ENCODE data around the gene STAT3. TPM values are rescaled to one million over a fixed set of nuclear protein-coding genes. Genes with fewer than 3 reads are reported as not detected.

The STAT3 gene
- total RNA-seq, 1 donor from 2014 or later = 131 TPM

- no peak for DNase-seq
These were observed 93.5 kb downstream of the STAT3 start for GRCh38 chr17:42294469-42295398.

DNA sequence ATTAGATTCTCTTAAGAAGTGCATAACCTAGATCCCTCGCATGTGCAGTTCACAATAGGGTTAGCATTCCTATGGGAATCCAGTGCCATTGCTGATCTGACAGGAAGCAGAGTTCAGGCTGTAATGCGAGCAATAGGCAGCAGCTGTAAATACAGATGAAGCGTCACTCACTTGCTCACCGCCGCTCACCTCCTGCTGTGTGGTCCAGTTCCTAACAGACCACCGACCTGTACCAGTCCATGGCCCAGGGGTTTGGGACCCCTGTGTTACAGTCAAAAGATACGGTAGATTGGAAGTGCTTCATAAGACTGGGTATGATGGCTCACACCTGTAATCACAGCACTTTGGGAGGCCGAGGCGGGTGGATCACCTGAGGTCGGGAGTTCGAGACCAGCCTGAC is 97.1 kb downstream of the STAT3 start:
- peak; percentile 83 for DNase-seq

GRCh38 chr17:42290577-42290976 is 97.7 kb downstream of the STAT3 start:
- DNase-seq = peak; percentile 27

DNA sequence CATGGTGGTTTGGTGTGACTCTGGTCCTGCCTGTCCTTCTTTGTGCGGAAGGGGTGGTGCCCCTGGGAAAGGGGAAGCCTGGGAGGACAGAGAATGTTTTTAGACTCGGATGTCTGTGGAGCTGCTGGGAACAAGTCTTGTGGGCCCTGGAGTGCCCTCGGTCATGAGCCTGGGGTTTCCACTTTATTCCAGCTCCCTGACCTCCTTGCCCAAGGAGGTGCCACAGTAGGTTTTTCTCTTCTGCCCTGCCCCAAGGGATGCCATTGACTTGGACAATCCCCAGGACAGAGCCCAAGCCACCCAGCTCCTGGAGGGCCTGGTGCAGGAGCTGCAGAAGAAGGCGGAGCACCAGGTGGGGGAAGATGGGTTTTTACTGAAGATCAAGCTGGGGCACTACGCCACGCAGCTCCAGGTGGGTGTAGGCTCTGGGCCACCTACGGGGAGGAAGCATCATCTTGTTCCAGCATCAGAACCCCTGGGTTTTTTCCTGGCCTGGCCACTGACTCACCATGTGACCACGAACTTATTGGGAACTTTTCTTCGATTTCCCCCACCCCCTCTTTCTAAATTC is 98.5 kb downstream of the STAT3 start:
- DNase-seq = no peak

DNA sequence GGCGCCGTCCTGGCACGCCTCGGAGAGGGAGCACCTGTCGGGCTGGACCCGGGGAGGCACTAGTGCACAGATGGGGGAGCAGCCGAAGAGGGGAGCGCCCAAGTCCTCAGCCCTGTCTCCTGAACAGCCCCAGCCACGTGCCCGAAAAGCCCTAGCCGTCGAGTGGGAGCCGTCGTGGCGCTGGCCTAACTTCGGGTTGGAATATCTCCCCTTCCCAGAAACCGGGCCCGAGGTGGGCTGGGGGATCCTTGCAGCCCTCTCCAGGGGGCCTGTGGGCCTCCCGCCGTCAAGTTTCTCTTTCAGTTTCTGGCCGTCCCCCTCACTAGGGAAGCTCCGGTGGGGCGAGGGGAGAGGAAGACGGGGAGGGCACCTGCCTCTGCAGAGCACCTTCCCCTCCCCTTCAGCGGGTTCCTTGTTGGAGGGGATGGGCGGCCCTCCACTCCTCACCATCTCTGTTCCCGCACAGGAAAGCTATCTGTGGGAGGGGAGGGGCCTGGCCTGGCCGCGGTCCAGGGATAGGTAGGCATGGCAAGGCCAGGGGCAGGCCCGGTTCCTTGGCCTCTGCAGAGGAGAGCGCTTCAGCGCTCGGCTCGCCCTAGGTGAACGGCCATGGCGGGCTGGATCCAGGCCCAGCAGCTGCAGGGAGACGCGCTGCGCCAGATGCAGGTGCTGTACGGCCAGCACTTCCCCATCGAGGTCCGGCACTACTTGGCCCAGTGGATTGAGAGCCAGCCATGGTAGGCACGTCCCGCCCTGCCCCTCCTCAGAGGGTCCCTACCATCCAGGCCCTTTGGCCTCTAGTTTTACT is 99.2 kb downstream of the STAT3 start:
- no peak for DNase-seq

DNA sequence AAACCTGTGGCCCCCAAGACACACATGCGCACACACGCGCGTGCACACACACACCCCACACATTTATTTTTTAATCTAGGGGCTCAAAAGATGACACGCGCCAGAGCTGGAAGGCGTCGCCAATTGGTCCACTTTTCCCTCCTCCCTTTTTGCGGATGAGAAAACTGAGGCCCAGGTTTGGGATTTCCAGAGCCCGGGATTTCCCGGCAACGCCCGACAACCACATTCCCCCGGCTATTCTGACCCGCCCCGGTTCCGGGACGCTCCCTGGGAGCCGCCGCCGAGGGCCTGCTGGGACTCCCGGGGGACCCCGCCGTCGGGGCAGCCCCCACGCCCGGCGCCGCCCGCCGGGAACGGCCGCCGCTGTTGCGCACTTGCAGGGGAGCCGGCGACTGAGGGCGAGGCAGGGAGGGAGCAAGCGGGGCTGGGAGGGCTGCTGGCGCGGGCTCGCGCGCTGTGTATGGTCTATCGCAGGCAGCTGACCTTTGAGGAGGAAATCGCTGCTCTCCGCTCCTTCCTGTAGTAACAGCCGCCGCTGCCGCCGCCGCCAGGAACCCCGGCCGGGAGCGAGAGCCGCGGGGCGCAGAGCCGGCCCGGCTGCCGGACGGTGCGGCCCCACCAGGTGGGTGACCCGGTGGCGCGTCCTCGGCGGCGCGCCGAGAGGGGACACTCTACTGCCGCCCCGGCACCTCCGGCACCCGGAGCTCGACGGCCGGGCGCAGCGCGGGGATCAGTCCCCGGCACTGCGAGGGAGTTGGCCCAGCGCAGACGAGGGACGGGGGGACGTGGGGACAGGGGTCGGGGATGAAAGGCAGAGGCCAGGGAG is 100.1 kb downstream of the STAT3 start, which contains the start of gene STAT5A:
Gene STAT5A (plus strand): TSS at position 522 of the 826 bp plus-strand sequence. CDS start 914 bp downstream, outside the sequence.
- DNase-seq = peak; percentile 91

- no peak for DNase-seq
These were observed 100.8 kb downstream of the STAT3 start for GRCh38 chr17:42287305-42287976.

GRCh38 chr17:42286411-42287221 is 101.6 kb downstream of the STAT3 start:
- DNase-seq = no peak

GRCh38 chr17:42285346-42286050 is 102.7 kb downstream of the STAT3 start:
- DNase-seq = no peak

GRCh38 chr17:42284566-42284965 is 103.7 kb downstream of the STAT3 start:
- DNase-seq = no peak

- DNase-seq = no peak
These were observed 104.2 kb downstream of the STAT3 start for GRCh38 chr17:42284024-42284369.

GRCh38 chr17:42283241-42284023 is 104.8 kb downstream of the STAT3 start:
- DNase-seq = no peak

- DNase-seq = no peak
These were observed 105.7 kb downstream of the STAT3 start for GRCh38 chr17:42282478-42283080.

GRCh38 chr17:42281571-42282096 is 106.6 kb downstream of the STAT3 start:
- no peak for DNase-seq

- no peak for DNase-seq
These were observed 108.2 kb downstream of the STAT3 start for GRCh38 chr17:42279776-42280630.

GRCh38 chr17:42277342-42277712 is 110.9 kb downstream of the STAT3 start:
- DNase-seq = no peak

DNA sequence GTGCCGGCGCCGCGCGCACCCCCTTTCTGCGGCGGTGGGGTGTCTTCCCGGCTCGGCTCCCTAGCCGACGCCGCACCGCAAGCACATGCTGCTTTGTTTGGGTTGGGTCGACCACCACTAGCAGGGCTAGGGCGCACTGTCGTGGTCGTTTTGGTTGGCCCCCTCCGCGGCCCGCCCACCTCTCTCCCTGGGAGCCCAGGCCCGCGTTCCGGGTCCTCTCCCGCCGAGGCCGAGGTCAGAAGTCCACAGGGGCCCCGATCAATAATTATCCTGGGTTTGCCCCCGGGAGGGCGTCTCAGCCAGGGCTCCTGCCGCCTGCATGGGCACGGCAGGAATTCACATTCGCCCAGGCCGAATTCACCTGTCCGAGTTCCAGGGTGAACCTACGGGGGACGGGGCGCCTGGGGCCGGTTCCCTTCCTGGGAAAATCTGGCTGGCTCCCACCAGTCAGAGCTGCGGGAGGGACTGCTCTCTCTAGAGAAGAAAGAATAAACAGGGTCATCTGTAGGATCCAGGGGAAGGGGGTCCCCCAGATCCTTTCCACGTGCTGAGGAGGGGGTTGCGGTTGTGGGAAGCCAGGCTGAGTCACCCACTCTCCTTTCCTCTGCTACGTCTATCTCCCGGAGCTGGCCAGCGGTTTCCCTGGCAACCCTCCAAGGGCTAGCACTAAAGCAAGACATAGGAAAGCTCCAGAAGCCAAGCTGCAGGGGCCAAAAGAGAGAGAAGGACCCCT is 111.5 kb downstream of the STAT3 start:
- peak; percentile 87 for DNase-seq

Data from dermis blood vessel endothelial cell (primary cell).